HG03097 (cell line): Measurements from ENCODE around the gene LGALSL.

Source experiments
- ATAC-seq: cut with Tn5 transposase; IDR thresholded peaks from one replicate; pipeline ENCODE4 v1.9.1; 2021; ENCODE audit not compliant: unreplicated experiment, low FRiP score

The LGALSL gene

GRCh38 chr2:64470071-64470470 lies 16.1 kb downstream of the LGALSL start:
- ATAC-seq: no peak

GRCh38 chr2:64470766-64471295 lies 16.9 kb downstream of the LGALSL start:
- no peak for ATAC-seq

GRCh38 chr2:64471600-64471999 lies 17.6 kb downstream of the LGALSL start:
- no peak for ATAC-seq

GRCh38 chr2:64472881-64473280 lies 18.9 kb downstream of the LGALSL start:
- ATAC-seq: no peak

GRCh38 chr2:64474121-64474571 lies 20.2 kb downstream of the LGALSL start:
- ATAC-seq: no peak

- no peak for ATAC-seq
These were observed 20.7 kb downstream of the LGALSL start for GRCh38 chr2:64474636-64475035.

- ATAC-seq: no peak
These were observed 23.1 kb downstream of the LGALSL start for GRCh38 chr2:64477037-64477436.

GRCh38 chr2:64477979-64478378 lies 24.0 kb downstream of the LGALSL start:
- no peak for ATAC-seq

- no peak for ATAC-seq
These were observed 24.7 kb downstream of the LGALSL start for GRCh38 chr2:64478502-64479230.

GRCh38 chr2:64479259-64480117 lies 25.5 kb downstream of the LGALSL start:
- ATAC-seq: no peak

- no peak for ATAC-seq
These were observed 27.7 kb downstream of the LGALSL start for GRCh38 chr2:64481665-64482064.

GRCh38 chr2:64482243-64482642 lies 28.3 kb downstream of the LGALSL start:
- ATAC-seq: no peak

GRCh38 chr2:64482765-64483504 lies 29.0 kb downstream of the LGALSL start:
- no peak for ATAC-seq

- no peak for ATAC-seq
These were observed 31.4 kb downstream of the LGALSL start for GRCh38 chr2:64485331-64485730.

GRCh38 chr2:64485961-64486360 lies 32.0 kb downstream of the LGALSL start:
- no peak for ATAC-seq

GRCh38 chr2:64487256-64488049 lies 33.5 kb downstream of the LGALSL start:
- ATAC-seq: no peak

GRCh38 chr2:64488050-64488974 lies 34.4 kb downstream of the LGALSL start:
- ATAC-seq: peak; percentile 52

GRCh38 chr2:64489081-64489751 lies 35.3 kb downstream of the LGALSL start:
- ATAC-seq: no peak
